NCI-H1694 (cell line): Measurements from ENCODE around the gene RAET1E.
"Not testable (repeated sequence)": the region's sequence is repeated elsewhere in the genome, so short reads cannot be mapped to it uniquely, and the experiment has no call there.

Source experiments
- DNase-seq: peaks from one replicate; lab custom pipeline; 2025; lab: John Stamatoyannopoulos, UW

Gene RAET1E

DNA sequence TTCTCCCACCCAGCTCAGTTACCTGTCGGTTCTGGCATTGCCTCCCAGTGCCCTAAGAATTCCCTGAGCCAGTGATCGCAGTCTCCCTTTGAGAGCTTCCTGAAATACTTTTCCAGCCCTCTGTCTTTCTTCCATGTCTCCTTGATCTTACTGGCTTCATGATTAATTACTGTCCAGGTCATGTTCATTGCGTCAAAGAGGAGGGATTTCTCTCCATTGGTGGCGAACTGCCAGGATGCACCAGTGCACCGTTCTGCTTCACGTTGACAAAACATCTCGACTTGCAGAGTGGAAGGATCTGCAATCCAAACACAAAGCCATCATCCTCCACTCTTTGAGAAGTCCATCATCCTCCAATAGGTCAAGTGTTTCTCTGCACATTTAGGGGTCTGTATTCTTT is 8.6 kb downstream of the RAET1E start:
- DNase-seq: no peak

DNA sequence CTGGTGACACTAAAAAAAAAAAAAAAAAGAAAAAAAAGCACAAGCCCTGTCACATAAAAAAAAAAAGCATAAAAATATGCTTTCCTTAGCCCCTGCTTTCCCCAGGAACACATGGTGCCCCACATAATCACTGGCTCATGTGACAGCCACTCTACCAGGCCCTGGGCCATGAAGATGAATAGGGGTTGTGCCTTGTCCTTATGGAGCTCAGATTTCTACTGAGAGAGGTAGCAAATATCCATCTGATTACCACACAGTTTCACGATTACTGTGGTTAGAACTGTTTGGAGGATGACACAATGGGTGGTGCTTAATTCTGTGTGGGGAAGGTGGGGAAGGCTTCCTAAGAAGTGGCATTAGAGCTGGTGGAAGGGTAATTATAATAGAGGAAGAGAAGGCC is 9.3 kb downstream of the RAET1E start:
- DNase-seq: no peak

DNA sequence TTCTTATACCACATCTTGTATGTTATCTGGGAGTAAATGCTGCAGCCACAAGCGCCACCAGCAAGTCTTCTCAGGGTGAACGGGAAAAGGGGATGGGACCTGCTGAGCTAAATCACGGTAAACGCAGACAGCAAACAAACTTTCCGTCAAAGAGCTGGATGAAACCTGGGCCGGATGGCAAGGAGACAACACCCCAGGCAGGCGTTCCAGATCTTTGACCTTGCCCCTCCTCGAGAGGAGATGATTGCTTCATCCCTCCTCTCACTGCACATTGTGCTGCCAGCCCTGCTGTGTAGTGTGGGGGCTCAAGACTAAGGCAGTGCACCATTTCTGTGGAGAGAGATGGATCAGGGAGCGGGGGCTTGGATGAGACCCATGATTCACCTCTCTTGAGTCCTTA is 9.8 kb downstream of the RAET1E start:
- no peak for DNase-seq

DNA sequence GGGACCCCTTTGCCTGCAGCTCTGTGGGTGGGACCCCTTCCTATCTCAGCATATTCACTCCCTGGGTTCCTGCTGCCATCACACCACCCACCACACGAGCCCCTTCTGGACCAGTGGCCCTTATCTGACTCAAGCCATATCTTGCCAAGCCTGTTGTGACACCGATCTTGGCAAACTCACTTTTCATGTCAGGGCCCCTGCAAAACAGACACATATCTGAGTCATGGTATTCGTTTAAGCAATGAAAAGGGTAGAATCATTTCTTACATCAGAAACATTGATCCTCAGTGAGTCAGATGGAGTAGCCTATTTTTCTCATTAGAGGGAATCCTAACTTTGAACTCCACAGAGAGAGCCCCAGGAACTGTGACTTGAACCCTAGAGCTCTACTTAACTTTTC is 10.6 kb downstream of the RAET1E start:
- no peak for DNase-seq

DNA sequence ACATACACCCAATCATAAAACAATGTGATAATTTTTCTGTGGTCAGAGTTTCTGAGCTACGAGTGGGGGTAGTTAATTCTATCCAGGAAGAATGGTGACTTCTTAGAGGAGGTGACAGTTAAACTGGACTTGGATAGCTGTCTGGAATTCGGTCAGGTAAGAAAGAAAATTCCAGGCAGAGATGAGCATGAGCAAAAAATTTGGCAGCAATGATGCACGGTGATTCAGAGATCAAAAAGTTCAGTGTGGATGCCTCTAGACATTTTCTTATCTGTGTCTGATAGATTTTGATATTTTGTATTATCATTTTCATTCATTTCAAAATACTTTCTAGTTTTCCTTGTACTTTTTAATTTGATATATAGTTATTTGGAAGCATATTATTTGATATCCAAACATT is 12.0 kb downstream of the RAET1E start:
- DNase-seq: no peak

DNA sequence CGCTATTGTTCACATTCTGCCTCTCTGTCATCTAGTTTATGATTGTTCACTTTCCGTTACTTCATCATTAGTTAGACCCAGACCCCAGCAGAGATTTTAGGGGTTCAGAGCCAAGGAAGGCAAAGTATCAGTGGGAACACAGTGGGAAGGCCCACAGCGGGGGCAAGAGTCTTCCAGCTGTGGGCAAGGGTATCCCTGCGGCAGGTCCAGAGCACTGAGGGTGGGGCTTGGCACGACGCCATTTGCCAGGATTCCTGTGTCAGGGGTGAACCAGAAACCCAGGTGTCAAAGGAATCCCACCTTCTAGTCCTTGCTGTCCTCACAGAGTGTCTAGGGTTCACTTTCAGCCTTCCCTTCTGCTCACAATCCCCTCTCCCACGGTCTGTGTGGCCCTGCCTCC is 13.3 kb downstream of the RAET1E start:
- DNase-seq: no peak

DNA sequence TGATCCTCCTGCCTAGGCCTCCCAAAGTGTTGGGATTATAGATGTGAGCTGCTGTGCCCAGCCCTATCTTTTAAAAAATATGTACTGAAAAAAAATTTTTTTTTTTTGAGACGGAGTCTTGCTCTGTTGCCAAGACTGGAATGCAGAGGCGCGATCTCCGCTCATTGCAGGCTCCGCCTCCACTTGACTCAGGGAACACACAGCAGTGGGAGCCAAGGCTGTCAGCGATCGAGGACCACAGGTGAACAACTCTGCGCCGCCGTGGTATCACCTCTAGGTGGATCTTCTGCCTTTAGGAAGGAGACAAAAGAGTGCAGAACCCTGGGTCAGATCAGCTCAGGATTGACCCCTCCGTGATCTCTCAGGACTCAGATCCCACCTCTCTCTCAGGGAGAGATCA is 13.7 kb downstream of the RAET1E start:
- no peak for DNase-seq

DNA sequence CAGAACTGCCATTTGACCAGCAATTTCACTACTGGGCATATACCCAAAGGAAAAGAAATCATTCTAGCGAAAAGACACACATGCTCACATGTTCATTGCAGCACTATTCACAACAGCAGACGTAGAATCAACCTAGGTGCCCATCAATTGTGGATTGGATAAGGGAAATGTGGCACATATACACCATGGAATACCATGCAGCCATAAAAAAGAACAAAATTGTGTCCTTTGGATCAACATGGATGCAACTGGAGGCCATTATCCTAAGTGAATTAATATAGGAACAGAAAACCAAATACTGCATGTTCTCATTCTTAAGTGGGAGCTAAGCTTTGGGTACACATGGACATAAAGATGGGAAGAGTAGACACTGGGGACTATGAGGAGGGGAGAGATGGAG is 16.1 kb downstream of the RAET1E start:
- DNase-seq: no peak

DNA sequence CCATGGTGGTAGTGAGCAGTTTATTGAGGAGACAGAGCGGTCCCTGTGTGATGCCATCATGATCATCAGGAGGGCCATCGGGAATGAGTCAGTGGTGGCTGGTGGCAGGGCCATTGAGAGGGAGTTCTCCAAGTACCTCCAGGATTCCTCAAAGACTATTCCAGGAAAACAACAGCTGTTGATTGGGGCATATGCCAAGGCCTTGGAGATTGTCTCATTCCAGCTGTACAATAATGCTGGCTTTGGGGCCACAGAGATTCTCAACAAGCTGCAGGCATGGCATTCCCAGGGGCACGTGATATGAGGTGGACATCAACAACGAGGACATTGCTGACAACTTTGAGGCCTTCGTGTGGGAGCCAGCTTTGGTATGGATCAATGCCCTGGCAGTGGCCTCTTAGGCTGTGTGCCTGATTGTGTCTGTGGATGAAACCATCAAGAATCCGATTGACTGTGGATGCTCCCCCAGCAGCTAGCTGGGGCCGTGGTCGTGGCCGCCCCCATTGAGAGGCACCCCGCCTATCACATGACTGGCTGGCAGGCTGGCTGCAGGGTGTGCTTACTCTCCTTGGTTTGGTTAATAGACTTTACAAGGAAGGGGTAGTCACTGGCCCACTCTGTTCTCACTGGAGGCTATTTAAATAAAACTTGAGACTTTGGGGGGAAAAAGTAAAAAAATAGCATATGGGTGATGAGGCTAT is 16.7 kb downstream of the RAET1E start:
- no peak for DNase-seq

DNA sequence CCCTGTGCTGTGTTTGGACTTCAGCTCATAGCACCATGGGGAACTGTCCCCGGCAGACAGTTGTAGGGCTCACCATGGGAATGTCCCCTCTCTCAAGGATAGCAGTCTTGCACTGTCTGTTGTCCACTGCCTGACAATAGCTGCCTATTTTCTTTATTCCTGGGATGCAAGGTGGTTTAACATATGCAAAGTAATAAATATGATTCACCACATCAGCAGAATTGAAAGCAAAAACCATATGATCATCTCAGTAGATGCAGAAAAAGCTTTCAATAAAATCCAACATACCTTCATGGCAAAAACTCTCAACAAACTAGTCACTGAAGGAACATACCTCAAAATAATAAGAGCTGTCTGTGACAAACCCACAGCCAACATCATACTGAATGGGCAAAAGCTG is 20.3 kb downstream of the RAET1E start:
- no peak for DNase-seq

DNA sequence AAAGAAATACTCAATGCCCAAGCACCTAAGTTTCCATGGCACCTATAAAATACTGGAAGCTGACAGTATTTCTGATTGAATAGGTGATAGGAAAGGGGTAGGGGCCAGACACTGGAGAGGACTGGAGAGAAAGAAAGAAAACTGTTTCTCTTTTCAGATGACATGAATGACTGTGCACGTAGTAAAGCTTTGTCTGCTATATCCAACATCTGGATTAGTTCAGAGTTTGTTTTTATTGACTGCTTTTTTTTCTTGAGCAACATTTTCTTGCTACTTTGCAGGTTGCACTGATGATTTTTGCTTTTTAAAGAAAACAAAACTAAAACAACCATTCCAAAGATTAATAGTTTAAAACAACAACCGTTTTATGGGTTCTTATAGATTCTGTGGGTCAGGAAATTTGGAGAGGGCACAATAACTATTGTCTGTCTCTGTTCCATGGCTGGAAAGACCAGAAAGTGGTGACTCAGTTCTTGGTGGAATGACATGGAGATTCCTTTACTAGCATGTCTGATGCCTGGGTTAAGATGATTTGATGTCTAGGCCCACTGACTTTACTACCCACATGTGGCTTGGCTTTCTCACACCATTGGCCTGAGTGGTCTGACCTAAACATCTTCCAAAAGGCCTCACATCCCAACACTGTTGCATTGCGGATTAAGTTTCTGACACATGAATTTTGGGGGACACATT is 21.5 kb downstream of the RAET1E start:
- no peak for DNase-seq

DNA sequence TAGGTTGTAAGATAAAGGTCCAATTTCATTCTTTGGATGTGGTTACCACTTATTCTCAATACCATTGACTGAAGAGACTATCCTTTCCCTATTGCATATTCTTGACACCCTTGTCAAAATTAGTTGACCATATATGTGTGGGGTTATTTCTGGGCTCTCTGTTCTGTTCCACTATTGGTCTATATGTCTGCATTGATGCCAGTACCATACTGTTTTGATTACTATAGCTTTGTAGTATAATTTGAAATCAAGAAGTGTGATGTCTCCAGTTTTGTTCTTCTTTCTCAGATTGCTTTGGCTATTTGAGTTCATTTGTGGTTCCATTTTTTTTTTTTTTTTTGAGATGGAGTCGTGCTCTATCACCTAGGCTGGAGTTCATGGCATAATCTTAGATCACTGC is 25.7 kb downstream of the RAET1E start:
- DNase-seq: no peak

DNA sequence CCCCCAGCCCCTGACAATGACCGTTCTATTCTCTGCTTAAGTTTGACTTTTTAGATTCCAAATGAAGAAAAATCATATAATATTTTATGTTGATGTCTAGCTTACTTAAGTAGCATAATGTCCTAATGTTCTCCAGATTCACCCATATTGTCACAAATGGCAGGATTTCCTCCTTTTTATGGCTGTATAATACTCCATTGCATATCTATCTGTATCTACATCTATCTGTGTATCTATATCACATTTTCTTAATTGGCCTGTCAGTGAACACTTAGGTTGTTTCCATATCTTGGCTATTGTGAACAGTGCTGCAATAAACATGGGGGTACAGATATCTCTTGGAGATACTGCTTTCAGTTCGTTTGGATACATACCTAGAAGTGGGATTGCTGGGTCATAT is 26.7 kb downstream of the RAET1E start:
- no peak for DNase-seq

DNA sequence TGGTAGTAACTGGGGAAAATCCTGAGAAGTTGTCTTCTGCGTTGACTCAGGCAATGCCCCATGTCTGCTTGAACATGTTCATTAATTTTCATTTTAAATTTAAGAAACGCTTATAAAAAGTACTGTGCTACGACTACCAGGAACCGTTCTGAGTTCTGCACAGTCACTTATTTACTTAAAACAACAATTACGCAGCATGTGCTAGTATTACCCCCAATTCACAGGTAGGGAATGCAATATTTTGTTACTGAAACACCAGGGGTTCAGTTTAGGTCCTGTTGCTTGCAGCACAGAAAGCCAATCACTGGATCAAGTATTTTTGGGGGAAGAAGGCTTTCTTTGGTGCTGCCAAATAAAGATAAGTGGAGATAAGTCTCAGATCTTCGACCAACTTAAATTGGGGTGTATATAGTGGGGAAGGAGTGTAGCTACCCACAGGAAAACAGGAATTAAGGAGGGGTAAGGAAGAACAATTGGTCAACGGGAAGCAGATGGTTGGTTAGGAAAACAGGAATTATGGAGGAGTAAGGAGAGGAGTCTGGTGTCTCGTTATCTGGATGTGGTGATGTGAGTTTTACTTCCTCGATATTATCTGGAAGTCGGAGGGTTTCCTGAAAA is 28.5 kb downstream of the RAET1E start:
- no peak for DNase-seq

DNA sequence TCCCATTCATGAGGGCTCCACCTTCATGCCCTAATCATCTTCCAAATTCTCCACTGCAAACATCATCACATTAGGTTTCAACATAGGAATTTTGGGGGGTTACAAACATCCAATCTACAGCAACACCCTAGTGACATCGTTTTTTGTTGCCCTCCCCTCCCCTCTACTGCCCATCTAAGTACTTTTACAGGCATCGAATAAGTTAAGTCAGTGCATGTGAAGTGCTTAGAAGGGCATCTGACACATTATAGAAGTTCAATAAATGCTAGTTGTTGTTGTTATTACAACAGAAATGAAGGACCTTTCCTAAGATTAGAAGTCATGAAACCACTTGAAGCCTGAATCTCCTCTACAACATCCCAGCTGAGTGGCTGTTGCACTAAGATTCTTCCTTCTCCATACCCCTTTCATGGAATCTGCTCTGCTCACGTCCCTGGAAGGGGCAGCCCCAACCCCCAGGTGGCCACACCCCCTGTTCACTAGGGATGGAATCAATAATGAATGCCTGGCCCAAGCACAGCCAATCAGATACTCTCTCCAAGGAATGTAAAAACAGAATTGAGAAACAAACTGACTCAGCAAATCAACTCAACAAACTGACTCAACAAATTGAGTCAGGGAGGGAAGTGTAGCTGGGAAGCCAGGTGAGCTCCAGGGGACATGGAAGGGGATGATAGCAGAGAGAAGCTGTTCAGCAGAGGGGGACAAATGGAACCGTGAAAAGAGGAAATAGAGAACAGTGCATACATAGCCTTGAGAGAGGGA is 29.9 kb downstream of the RAET1E start:
- no peak for DNase-seq

DNA sequence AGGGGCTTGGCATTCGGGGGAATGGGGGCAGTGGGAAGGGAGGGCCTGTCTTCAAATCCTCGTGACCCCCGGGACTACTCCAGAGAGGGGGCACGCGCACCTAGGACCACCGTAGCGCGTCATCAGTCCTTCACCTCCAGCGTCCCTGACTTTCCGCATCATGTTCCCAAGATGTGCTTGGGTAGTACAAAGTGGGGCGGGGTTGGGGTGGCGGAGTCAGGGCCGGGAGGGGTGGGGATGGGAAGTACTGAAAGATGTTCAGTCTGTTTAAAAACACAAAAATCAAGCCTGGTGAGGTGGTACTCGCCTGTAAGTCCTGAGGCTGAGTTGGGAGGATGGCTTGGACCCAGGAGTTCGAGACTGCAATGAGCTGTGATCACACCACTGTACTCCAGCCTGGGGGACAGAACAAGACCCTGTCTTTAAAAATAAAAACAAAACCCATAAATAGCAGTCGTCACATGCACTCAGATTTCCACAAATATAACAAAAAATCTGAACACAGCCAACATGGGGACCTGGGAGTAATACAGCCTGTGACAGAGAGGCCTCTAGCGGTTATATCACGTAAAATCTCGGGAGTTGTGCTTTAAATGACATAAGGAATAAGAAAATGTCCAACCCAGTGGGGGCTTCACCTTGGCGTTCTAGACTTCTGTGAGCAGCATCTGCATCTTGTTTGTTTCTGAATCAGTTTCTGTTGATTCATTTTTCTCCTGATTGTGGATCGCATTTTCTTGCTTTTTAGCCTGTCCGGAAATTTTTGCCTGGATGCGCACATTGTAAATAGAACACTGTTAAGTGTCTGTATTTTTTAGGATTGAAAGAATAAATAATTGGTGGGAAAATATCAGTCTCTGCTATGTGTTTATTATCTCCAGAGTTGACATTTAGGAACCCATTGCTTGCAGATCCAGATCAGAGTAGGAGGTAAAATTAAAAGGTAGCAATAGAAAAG is 33.1 kb downstream of the RAET1E start:
- peak; percentile 74 for DNase-seq

DNA sequence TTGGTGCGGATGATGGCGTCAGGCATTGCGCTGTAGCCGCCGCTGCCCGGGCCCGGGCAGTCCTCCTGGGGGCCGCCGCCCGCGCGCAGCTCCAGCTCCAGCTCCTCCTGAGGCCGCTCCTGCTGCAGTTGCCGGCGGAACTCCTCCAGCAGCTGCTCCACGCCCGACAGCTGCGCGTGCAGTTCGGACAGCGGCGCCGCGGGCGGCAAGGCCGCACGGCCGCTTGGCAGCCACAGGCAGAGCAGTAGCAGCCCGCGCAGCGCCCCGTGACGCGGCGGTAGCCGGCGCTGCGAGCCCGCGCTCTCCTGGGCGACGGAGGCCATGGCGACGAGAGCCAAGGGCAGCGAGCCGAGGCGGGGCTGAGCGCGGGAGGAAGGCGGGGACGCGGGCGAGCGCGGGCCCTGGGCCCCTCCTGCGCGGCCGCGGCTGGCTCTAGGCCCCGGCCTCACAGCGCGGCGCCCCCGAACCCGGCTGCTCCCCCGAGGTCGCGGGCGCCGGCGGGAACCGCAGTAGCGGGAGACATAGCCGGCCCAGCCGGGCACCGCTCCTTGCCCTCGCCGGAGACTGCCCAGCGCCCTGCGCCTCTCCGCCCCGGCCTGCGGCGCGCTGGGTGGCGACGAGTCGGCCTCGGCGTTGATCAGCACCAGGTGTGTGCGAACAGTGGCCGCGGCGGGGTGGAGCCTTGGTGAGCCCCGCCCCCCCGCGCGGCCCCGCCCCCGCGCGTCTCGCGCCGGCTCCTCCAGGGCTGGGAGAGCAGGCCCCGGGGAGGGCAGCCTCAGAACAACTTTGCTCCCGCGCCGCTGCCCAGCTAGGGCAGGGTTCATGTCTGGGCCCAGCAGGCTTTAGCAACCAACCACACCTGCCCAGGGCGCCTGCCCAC is 34.0 kb downstream of the RAET1E start, which contains the start of gene LRP11:
Gene LRP11, minus strand, starts transcription at position 662 of the 880 bp plus-strand sequence. Its CDS starts 339 bp downstream, at position 323.
- peak; percentile 34 for DNase-seq

DNA sequence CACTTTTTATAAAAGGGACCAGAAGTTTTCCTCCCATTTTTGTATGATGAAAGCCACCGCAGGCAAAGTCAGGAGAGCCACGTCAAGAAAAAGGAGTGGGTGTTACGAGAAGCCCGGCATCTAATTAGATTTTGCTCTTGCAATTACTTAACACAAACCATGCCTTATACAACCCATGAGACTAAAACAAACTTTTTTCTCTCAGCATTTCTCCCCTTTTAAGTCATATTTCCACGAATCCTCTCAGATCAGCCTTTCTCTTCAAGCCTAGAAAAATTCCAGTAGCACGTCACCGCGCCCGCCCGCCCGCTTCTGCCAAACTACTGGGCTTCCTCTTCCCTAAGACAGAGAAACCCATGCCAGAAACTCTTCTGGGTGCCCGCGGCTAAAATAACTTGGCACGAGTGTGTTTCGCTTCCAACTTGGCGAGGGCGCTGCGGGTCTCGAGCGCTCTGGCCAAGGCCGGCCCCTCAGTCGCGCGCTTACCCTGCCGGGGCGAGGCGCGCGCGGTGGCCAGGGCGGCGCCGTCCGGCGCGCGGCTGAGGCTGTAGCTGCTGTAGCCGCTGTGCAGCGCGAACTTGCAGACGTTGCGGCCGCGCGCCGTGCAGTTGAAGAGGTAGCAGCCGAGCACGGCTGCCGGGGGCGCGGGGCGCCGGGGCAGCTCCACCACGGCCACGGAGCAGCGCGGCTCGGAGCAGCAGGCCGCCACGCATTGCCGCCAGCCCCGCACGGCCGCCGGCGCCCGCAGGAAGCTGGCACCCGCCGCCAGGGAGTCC is 34.8 kb downstream of the RAET1E start:
- peak; percentile 16 for DNase-seq

DNA sequence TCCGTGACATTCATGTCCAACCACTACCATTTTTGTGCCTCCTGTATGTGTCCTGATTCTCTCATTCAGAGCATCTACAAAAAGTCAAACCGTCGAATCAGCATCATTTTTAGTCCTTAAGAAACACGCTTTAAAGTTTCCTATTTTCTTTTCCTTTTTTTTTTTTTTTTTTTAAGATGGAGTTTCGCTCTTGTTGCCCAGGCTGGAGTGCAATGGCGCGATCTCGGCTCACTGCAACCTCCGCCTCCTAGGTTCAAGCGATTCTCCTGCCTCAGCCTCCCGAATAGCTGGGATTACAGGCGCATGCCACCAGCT is 35.5 kb downstream of the RAET1E start:
- not testable (repeated sequence) for DNase-seq
